Colonic mucosa (tissue), 4 donors: ENCODE measurements around the gene MTCL1. TPM values are rescaled to one million over a fixed set of nuclear protein-coding genes. Genes with fewer than 3 reads are reported as not detected.

Experiments used
- DNase-seq: peaks from one replicate; pipeline ENCODE4 v3.0.0-alpha.2; 2020
- H3K27ac ChIP-seq: fragments of 200-600 bp; one replicate; pipeline ENCODE4 v1.8.0; 2021
- H3K27me3 ChIP-seq: fragments of 200-600 bp; one replicate; pipeline ENCODE4 v1.8.0; 2021
- H3K36me3 ChIP-seq: fragments of 200-600 bp; one replicate; pipeline ENCODE4 v1.8.0; 2021
- H3K4me1 ChIP-seq: fragments of 200-600 bp; one replicate; pipeline ENCODE4 v1.8.0; 2021; ENCODE audit warnings: mild to moderate bottlenecking
- H3K4me3 ChIP-seq: fragments of 200-600 bp; one replicate; pipeline ENCODE4 v1.8.0; 2021
- H3K9ac ChIP-seq, 2 donors: one replicate each; pipeline ENCODE4 v1.7.0; 2013; ENCODE audit warnings: control low read depth in 2 of 2, low read depth in 2 of 2, low read length in 2 of 2
- H3K9me3 ChIP-seq: fragments of 200-600 bp; one replicate; pipeline ENCODE4 v1.8.0; 2021
- intact Hi-C: fragments of 100-400 bp; cut with DNase I; formaldehyde crosslinking; loops from one replicate; pipeline ENCODE4 v1.14.1; 2022
- total RNA-seq, 2 donors: library from RNA; stranded (reverse); fragmentation: NEBNext Ultra II Directional in 1 of 2; extraction: Animal tissue kit (Norgen Biotek cat#: 25700) in 1 of 2; gene quantifications; one replicate each; pipeline ENCODE4 v1.2.1, GENCODE V29; 2021
- TF ChIP-seq, protein P1 (sequence below): fragments of 200-600 bp; IDR thresholded peaks from one replicate; pipeline ENCODE4 v1.8.0; 2022; ENCODE audit warnings: antibody characterized with exemption, mild to moderate bottlenecking
- donor health status: healthy.
- donor health status: DM: no; HTN: no; CAD: no.
- donor health status: DM: no; HTN: no; CAD: no.

Gene MTCL1
- total RNA-seq, 2 donors from 2014 or later = 2.3 to 20.8 TPM

DNA sequence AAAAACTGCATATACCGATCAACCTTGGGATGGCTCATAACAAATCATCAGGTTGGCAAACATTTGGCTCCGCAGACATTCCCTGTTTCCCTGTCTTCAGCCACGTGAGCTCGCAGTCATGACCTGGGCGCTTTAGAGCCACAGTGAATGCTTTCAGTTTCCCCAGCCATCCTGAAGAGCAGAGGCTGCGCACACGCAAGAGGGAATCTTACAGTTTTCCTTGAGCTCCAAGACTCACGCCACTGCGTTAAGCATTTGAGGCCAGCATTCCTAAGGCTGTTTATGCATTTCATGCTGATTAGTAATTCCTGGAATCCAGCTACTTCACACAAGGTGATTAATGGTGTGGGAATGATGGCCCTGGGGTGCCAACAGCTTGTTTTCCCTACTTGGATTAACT is 95.1 kb downstream of the MTCL1 start:
- peaks cover 14% of the 10 kb centered on the region for H3K4me1 ChIP-seq
- H3K36me3 ChIP-seq = no peaks in the 10 kb centered on the region
- no peaks in the 10 kb centered on the region for H3K27me3 ChIP-seq
- TF ChIP-seq, protein P1, sequence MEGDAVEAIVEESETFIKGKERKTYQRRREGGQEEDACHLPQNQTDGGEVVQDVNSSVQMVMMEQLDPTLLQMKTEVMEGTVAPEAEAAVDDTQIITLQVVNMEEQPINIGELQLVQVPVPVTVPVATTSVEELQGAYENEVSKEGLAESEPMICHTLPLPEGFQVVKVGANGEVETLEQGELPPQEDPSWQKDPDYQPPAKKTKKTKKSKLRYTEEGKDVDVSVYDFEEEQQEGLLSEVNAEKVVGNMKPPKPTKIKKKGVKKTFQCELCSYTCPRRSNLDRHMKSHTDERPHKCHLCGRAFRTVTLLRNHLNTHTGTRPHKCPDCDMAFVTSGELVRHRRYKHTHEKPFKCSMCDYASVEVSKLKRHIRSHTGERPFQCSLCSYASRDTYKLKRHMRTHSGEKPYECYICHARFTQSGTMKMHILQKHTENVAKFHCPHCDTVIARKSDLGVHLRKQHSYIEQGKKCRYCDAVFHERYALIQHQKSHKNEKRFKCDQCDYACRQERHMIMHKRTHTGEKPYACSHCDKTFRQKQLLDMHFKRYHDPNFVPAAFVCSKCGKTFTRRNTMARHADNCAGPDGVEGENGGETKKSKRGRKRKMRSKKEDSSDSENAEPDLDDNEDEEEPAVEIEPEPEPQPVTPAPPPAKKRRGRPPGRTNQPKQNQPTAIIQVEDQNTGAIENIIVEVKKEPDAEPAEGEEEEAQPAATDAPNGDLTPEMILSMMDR = no peak
- no peak for DNase-seq
- no peaks in the 10 kb centered on the region for H3K9me3 ChIP-seq
- no peak overlapping the region for H3K4me3 ChIP-seq
- no peak overlapping the region for H3K9ac ChIP-seq
- intact Hi-C loops = no loop called here
- peak overlapping the region; percentile 3 for H3K27ac ChIP-seq

DNA sequence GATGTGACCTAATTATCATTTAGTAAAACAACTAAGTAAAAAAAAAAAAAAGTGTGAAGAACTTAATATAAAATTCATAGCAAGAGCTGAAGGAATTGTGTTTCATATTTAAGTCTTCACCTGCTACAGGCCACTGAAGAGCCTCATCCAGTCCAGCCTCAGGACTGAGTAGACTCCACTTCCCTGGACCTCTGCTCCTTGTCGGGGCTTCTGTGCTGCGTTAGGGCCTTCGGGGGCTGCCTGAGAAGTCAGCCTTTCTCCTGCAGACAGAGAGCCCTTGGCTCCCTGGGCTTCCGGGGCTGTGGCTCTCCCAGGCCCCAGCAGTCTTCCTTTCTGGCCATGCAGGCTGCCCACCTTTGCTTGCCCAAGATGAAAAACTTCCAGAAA is 95.5 kb downstream of the MTCL1 start:
- no peak for DNase-seq
- intact Hi-C loops = no loop called here
- TF ChIP-seq, protein P1 = no peak
- Histone ChIP-seq H3K4me1 (peaks cover 14% of the 10 kb centered on the region), H3K27ac (no peak overlapping the region), H3K4me3 (no peak overlapping the region), H3K36me3 (no peaks in the 10 kb centered on the region), H3K27me3 (no peaks in the 10 kb centered on the region), H3K9ac (no peak overlapping the region), H3K9me3 (no peaks in the 10 kb centered on the region)

DNA sequence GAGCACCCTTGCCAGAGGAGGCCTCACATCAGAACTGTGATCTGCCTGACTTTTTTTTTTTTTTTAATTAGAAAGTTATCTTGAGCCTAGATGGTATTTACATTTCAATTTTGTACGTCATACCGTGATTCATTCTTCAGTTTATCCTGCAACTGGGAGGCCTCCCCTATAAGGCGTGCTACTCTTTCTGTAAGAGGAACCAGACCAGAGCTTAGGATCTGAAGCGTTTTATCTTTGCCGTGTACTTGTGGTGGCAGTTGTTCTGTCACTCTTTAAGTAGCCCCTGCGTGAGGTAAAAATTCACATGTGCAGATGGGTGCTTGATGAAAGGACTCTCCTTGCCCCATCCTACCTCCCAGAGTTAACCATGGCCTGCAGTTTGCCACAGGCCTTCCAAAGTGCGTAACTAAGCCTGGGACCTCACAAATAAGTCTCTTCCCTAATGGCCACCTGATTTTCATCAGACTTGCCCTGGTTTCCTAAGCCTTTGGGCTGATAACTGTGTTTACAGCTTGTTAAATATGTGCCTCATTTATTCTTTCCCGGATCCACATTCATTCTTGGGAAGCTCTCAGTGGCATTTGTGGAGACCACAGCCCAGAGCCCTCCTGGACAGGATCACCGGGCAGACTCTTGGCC is 96.0 kb downstream of the MTCL1 start:
- Histone ChIP-seq H3K27me3 (no peaks in the 10 kb centered on the region), H3K9ac (no peak overlapping the region), H3K36me3 (no peaks in the 10 kb centered on the region), H3K4me3 (no peak overlapping the region), H3K4me1 (peaks cover 14% of the 10 kb centered on the region), H3K9me3 (no peaks in the 10 kb centered on the region), H3K27ac (peak overlapping the region; percentile 18)
- DNase-seq = no peak
- TF ChIP-seq, protein P1 = no peak
- intact Hi-C loops = no loop called here

DNA sequence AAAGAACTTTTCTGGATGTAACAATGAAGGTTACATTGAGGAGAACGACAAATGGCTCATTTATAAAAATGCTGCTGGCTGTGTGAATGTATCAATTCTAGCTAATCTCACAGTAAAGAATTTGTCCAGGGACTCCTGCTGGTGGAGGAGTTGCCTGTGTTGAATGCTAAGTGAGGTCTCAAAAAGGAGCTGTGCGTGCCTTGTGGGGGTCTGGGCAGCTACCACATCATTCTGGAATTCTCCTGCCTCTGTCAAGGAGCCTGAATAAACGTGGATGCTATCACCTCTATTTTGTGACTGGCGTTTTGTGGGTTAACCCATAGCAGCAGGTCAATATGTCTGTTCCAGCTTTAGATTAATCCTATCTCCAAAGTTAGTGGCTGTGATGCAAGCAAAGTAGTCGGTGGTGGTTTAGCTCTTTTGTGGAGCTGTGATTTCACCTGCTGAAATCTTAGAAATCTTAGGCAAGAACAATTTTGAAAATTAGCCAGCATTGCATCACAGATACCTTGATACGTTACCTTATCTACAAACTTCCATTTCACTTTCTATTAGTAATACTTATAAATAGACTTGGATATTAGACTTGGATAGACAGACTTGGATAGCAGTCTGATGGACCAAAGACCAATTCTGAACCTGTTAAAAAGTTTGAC is 96.8 kb downstream of the MTCL1 start:
- H3K36me3 ChIP-seq = no peaks in the 10 kb centered on the region
- no peak overlapping the region for H3K9ac ChIP-seq
- no peak overlapping the region for H3K4me3 ChIP-seq
- intact Hi-C loops = no loop called here
- TF ChIP-seq, protein P1 = no peak
- peaks cover 14% of the 10 kb centered on the region for H3K4me1 ChIP-seq
- DNase-seq = no peak
- H3K27me3 ChIP-seq = no peaks in the 10 kb centered on the region
- no peak overlapping the region for H3K27ac ChIP-seq
- no peaks in the 10 kb centered on the region for H3K9me3 ChIP-seq

DNA sequence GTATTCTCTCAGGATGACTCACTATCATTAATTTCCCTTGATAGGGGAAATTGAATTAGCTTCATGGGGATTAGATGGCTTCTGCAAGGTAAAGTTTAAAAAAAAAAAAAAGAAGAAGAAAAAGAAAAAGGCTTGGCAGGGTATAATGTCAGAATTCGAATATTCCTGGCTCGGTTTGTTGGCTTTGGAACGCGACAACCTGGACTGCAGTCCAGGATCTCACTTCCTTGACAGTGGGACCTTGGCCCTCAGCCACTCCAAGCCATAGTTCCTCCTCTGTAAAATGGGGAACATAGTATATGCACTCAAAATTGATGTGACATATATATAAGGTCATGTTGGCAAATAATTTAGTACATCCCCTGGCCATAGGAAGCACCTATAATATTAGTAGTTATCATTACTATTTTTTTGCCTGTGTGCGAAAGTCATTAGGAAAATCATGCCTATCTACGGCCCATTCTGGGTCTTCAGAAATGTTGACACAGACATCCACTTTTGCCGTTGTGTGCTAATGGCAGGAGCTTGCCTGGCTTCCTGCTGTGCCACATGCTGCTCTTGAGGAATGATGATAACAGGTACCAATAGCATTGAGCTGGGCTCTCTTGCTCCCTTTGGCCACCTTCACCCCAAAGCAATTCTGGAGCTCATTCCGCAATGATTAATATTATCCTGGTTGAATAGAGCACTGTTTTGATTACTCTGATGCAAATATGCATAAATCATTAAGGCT is 97.9 kb downstream of the MTCL1 start:
- DNase-seq = no peak
- no peaks in the 10 kb centered on the region for H3K9me3 ChIP-seq
- H3K4me1 ChIP-seq = peaks cover 7% of the 10 kb centered on the region
- no peaks in the 10 kb centered on the region for H3K27me3 ChIP-seq
- H3K36me3 ChIP-seq = no peaks in the 10 kb centered on the region
- no peak overlapping the region for H3K27ac ChIP-seq
- no peak overlapping the region for H3K9ac ChIP-seq
- TF ChIP-seq, protein P1 = no peak
- no peak overlapping the region for H3K4me3 ChIP-seq
- intact Hi-C loops = no loop called here
